ENCODE results near the gene CHRNB1. TPM values are rescaled to one million over a fixed set of nuclear protein-coding genes. Genes with fewer than 3 reads are reported as not detected.

Gene CHRNB1
- total RNA-seq, 2 donors from 2014 or later = 25.5 to 26.8 TPM

DNA sequence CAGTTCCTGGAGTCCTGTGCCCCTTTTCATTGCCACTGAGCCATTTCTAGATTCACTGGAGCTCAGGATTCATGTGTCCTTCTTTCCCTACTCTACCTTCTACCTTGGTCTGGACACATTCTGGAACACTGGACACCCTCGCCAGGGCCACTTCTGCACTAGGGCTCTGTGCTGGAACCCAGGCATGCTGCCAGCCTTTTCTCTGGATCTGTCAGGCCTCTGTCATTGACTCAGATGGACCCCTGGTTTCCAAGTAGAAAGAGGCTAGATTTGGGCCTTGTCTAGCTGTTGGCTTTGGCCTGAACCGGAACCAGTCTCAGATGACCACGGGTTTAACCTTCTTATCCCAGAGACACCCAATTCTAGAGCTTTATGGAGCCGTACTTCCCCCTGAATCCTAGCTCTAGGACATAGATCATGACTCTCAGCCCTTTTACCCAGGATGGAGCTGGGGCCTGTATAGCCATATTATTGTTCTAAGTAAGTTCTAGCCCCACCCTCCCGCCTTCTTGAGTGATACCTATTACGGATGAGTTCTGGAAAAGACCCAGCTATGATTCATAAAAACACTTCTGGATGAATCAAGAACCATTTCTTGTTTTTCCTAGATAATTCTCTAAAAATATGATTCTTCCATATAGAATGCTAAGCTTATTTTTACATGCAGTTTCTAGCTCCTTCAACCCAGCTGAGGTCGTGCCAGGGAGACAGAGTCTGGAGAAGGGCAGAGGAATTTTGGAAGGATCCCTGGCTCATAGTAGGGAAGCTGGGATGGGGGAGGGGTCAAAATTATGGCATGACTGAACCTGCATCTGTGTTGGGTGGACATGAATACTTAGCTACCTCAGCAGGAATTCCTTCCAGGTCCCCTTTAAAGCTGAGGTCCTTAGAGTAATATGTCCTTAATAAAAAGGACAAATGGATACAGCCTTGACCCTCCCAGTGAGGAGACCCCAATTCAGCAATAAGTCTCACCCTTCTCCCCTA, 1.1 kb upstream of the CHRNB1 start:
- H3K36me3 Mint-ChIP-seq (ENCODE audit: insufficient read depth in 2 of 2) = peaks cover 2 to 4% of the 10 kb centered on the region in 2 donors
- H3K4me3 Mint-ChIP-seq = no peak overlapping the region
- ATAC-seq (replicated peaks in 1 of 2) (no peak), DNase-seq (no peak)
- peaks cover 0 to 1% of the 10 kb centered on the region in 2 donors for H3K9me3 Mint-ChIP-seq
- H3K27me3 Mint-ChIP-seq (ENCODE audit: low read depth) = peaks cover 76% of the 10 kb centered on the region
- H3K27ac Mint-ChIP-seq = no peak overlapping the region
- peaks cover 39% of the 10 kb centered on the region for H3K4me1 Mint-ChIP-seq (ENCODE audit: low read depth)

DNA sequence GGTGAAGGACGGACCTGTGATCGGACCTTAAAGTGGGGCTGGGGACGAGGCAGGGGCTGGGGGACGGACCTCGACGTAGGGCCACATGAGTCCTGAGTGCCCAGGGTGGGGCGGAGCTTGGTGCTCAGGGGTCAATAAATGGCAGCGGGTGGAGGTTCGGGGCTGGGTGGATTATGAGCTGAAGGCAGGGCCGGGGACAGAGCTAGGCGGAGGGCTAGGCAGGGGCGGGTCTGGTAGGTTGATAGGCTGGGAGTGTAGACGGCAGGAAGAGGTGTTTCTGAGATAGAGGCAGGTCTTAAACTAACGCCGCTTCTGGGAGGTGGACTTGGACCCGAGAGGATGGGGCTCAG, 733 bp downstream of the CHRNB1 start:
- H3K36me3 Mint-ChIP-seq (ENCODE audit: insufficient read depth in 2 of 2) = peaks cover 0 to 3% of the 10 kb centered on the region in 2 donors
- ATAC-seq (replicated peaks in 1 of 2) = peak; percentile 71 to 84
- peak overlapping the region; percentile 82 to 83 for H3K4me3 Mint-ChIP-seq
- no peak overlapping the region for H3K27ac Mint-ChIP-seq
- DNase-seq = peak; percentile 39 to 50
- peaks cover 26% of the 10 kb centered on the region for H3K4me1 Mint-ChIP-seq (ENCODE audit: low read depth)
- H3K27me3 Mint-ChIP-seq (ENCODE audit: low read depth) = peaks cover 64% of the 10 kb centered on the region
- H3K9me3 Mint-ChIP-seq = peaks cover 0 to 1% of the 10 kb centered on the region in 2 donors

DNA sequence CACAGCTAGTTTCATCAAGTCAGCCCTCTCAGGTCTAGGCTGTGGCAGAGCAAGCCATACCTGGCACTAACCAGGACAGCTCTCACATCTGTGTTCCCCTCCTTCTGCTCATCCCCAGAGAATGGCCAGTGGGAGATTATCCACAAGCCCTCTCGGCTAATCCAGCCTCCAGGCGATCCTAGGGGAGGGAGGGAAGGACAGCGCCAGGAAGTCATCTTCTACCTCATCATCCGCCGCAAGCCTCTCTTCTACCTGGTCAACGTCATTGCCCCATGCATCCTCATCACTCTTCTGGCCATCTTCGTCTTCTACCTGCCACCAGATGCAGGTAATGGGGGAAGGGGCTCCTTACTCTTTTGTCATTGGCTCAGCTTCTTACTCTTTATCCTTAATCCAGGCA, 3.6 kb downstream of the CHRNB1 start:
- DNase-seq = no peak
- Mint-ChIP-seq H3K27ac (no peak overlapping the region), H3K36me3 (ENCODE audit: insufficient read depth in 2 of 2) (peaks cover 0 to 3% of the 10 kb centered on the region in 2 donors), H3K4me1 (ENCODE audit: low read depth) (peaks cover 24% of the 10 kb centered on the region), H3K4me3 (no peak overlapping the region), H3K9me3 (peaks cover 0 to 1% of the 10 kb centered on the region in 2 donors), H3K27me3 (ENCODE audit: low read depth) (peaks cover 39% of the 10 kb centered on the region)
- no peak for ATAC-seq (replicated peaks in 1 of 2)

DNA sequence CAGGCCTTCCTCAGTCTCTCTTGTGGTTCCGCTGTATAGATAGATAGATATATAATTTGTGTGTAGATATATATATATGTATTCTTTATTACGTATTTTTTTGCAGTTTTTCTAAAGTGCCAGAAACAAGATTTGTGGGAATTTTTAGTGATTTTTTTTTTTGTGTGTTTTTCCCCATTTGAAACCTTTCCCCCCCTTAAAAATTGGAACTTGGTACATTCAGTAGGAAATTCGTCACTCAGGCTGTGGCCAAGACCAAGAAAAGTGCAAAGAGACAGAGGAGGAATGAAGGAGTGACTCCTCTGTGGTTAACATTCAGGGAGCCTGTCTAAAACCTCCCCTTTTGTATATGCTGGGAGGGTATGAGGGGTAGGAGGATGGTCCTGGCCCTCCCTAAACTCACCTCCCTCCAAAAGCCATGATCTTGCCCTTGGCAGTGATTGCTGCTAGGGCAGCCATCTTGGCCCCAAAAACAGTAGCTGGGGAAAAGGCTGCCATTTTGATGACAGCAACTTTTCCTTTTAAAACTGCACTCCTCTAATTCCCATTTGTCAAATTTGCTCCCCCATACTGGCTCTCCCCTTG, 15.2 kb downstream of the CHRNB1 start:
- Mint-ChIP-seq H3K36me3 (ENCODE audit: insufficient read depth in 2 of 2) (peaks cover 4 to 7% of the 10 kb centered on the region in 2 donors), H3K9me3 (no peaks in the 10 kb centered on the region), H3K4me3 (no peak overlapping the region), H3K27me3 (ENCODE audit: low read depth) (no peaks in the 10 kb centered on the region), H3K4me1 (ENCODE audit: low read depth) (peaks cover 17% of the 10 kb centered on the region), H3K27ac (no peak overlapping the region)
- ATAC-seq (replicated peaks in 1 of 2) (no peak), DNase-seq (no peak)

DNA sequence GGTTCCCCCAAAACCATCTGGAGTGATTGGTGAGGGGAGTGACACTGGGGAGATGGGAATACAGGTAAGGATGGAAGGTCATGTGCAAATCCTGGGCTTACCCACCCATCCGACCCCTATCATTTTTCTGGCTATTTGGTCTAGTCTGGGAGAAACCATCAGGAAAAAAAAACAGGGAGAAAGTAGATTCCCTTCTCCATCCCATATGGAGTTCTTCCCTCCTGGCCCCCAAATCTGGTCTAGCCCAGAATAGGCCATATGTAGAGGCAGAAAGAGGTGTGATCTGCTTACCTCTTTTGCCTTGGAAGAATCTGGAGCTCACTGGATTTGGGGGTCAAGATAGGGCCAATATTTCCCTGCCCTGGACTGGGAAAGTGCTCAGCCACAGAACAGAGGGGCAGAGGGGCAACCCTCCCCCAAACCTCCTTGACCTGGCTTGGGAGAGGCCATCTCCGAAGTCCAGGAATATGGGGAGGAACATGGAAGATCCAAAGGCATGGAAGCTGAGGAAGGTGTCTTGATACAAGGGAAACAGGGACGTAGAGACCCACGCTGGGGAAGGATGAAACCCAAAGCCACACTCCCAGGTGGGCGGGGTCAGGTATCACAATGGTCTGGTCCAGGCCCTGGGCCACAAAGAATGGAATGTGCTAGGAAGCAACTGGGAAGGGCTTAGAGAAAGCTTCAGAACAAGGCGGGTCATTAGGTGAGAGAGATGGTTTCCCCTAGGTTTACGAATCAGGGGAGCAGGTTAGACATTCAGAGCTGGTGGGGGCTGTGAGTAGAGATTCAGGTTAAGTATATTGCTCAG, 16.2 kb downstream of the CHRNB1 start:
- DNase-seq (no peak), ATAC-seq (replicated peaks in 1 of 2) (no peak)
- Mint-ChIP-seq H3K36me3 (ENCODE audit: insufficient read depth in 2 of 2) (peaks cover 0 to 1% of the 10 kb centered on the region in 2 donors), H3K27me3 (ENCODE audit: low read depth) (no peaks in the 10 kb centered on the region), H3K4me3 (no peak overlapping the region), H3K27ac (peak overlapping the region; percentile 29), H3K9me3 (no peaks in the 10 kb centered on the region), H3K4me1 (ENCODE audit: low read depth) (peaks cover 13% of the 10 kb centered on the region)

DNA sequence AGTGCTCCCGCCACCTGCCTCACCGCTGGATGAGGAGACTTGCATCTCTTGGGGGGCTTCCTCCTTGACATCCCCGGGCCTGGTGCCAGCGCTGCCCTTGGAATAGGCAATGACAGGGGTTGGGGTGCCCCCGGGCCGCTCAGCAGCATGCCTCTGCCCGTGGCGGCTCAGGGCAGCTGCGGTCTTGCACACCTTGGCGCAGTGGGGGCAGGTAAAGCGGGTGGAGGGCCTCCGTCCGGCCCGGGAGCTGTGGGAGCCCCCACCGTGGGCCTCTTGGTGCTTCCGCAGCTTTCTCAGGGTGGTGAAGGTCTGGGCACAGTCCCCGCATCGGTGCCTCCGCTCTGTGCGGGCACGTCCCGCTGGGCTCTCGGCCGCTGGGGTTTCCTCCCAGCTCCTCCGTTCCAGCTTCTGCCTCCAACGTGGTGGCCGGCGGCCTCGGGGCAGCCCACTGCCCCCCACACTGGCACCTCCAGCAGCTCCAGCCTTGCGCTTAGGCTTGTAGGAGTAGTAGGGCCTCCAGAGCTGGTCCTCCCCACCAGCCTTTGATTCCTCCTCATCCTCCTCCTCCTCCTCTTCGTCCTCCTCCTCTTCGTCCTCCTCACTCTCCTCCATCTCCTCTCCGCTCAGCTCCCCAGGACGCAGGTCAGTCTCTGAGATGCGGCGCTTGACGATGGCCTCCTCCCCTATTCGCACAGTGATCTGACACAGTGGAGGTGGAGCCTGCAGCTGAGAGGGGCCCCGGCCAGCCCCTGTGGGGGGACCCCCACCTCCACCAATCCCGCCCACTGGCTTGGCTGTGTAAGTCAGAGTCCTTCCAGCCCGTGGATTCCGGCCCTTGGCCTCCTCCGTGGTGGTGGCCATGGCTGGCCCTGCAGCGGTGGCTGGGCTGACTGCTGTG, 17.9 kb downstream of the CHRNB1 start:
- H3K4me1 Mint-ChIP-seq (ENCODE audit: low read depth) = peaks cover 9% of the 10 kb centered on the region
- H3K4me3 Mint-ChIP-seq = no peak overlapping the region
- DNase-seq (no peak), ATAC-seq (replicated peaks in 1 of 2) (no peak)
- no peak overlapping the region for H3K27ac Mint-ChIP-seq
- no peaks in the 10 kb centered on the region for H3K9me3 Mint-ChIP-seq
- no peaks in the 10 kb centered on the region for H3K36me3 Mint-ChIP-seq (ENCODE audit: insufficient read depth in 2 of 2)
- H3K27me3 Mint-ChIP-seq (ENCODE audit: low read depth) = no peaks in the 10 kb centered on the region

DNA sequence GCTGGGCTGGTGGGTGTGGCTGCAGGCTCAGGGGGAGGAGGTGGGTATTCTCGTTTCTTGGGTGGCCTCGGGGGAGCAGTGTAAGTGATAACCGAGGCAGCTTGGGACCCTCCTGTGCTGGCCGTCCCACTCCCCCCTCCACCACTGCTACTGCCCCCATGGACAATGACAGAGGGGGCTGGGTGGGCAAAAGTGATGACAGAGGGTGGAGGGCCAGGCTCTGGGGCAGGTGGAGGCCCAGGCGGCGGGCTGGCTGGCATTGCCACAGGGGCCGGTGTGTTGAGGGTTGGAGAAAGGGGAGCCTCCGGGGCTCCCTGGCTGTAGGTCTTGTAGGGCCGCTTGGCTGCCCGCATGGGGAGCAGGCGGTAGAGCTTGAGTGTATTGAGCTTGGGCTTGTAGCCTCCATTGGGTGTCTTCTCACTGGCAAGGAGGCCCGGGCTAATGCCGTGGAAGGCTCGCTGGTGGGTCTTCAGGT, 18.5 kb downstream of the CHRNB1 start:
- peaks cover 0 to 1% of the 10 kb centered on the region in 2 donors for H3K36me3 Mint-ChIP-seq (ENCODE audit: insufficient read depth in 2 of 2)
- H3K4me3 Mint-ChIP-seq = no peak overlapping the region
- no peaks in the 10 kb centered on the region for H3K27me3 Mint-ChIP-seq (ENCODE audit: low read depth)
- no peaks in the 10 kb centered on the region for H3K9me3 Mint-ChIP-seq
- DNase-seq (no peak), ATAC-seq (replicated peaks in 1 of 2) (no peak)
- peaks cover 10% of the 10 kb centered on the region for H3K4me1 Mint-ChIP-seq (ENCODE audit: low read depth)
- no peak overlapping the region for H3K27ac Mint-ChIP-seq

DNA sequence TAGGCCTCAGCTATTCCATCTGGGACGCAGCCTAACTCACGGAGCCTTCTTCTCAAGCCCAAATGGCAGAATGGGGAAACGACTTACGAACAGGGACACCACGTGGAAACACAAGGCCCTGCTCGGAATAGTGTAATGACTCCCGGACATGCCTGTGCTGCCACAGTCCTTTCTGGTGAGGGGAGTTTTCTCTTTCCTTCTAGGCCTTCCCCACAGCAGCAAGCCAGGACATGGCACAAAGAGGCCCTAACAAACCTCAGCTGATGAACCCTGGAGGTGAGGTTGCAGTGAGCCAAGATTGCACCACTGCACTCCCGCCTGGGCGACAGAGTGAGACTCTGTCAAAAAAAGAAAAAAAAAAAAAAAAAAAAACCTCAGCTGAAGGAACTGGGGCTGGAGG, 19.2 kb downstream of the CHRNB1 start:
- H3K9me3 Mint-ChIP-seq = no peaks in the 10 kb centered on the region
- ATAC-seq (replicated peaks in 1 of 2) (no peak), DNase-seq (no peak)
- peaks cover 10% of the 10 kb centered on the region for H3K4me1 Mint-ChIP-seq (ENCODE audit: low read depth)
- H3K27ac Mint-ChIP-seq = no peak overlapping the region
- H3K27me3 Mint-ChIP-seq (ENCODE audit: low read depth) = no peaks in the 10 kb centered on the region
- no peak overlapping the region for H3K4me3 Mint-ChIP-seq
- H3K36me3 Mint-ChIP-seq (ENCODE audit: insufficient read depth in 2 of 2) = peaks cover 0 to 1% of the 10 kb centered on the region in 2 donors

DNA sequence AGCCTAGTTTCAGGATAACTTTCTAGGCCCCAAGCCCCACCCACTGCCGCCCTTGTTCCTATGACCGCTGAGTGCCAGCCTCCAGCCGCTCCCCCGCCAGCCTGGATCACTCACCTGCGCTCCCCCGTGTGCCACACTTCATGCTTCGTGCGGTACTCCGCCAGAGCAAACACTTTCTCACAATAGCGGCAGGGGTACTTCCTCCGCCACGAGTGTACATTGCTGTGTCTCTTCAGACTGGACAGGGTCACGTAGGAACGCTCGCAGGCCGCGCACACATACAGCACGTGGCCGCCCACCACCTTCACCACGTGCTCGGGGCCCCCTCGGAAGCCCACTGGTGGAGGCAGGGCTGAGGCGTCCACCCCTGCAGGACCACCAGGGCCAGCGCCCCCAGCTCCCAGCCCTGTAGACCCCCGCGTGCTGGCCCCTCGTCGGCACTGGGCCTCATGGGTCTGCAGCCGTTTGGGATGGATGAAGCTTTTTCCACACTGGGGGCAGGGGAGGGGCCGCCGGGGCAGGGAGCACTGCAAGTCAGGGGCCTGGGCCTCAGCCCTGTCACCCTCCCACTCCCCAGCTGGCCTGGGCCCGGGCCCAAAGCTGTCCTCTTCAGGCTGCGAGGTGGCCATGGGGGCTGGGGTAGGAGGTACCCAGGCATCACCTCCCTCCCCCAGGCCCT, 20.9 kb downstream of the CHRNB1 start:
- DNase-seq (no peak), ATAC-seq (replicated peaks in 1 of 2) (no peak)
- Mint-ChIP-seq H3K9me3 (no peaks in the 10 kb centered on the region), H3K27ac (no peak overlapping the region), H3K27me3 (ENCODE audit: low read depth) (no peaks in the 10 kb centered on the region), H3K36me3 (ENCODE audit: insufficient read depth in 2 of 2) (peaks cover 0 to 1% of the 10 kb centered on the region in 2 donors), H3K4me1 (ENCODE audit: low read depth) (peaks cover 10% of the 10 kb centered on the region), H3K4me3 (no peak overlapping the region)

DNA sequence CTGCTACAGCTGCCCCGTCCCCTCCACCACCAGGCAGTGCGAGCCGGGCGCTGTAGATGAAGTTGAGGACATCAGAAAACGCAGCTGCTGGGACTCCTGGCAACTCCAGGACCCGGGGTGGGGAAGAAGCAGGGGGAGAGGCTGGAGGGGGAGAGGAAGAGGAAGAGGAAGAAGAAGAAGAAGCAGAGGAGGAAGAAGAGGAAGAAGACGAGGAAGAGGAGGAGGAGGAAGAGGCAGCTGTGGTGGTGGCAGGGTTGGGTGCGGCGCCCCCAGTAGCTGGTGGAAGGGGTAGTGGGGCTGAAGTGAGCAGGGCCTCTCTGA, 21.4 kb downstream of the CHRNB1 start:
- H3K4me3 Mint-ChIP-seq = no peak overlapping the region
- H3K27ac Mint-ChIP-seq = peak overlapping the region; percentile 78
- ATAC-seq (replicated peaks in 1 of 2) = no peak
- H3K27me3 Mint-ChIP-seq (ENCODE audit: low read depth) = no peaks in the 10 kb centered on the region
- H3K4me1 Mint-ChIP-seq (ENCODE audit: low read depth) = peaks cover 11% of the 10 kb centered on the region
- no peaks in the 10 kb centered on the region for H3K9me3 Mint-ChIP-seq
- peaks cover 0 to 1% of the 10 kb centered on the region in 2 donors for H3K36me3 Mint-ChIP-seq (ENCODE audit: insufficient read depth in 2 of 2)
- DNase-seq = no peak

DNA sequence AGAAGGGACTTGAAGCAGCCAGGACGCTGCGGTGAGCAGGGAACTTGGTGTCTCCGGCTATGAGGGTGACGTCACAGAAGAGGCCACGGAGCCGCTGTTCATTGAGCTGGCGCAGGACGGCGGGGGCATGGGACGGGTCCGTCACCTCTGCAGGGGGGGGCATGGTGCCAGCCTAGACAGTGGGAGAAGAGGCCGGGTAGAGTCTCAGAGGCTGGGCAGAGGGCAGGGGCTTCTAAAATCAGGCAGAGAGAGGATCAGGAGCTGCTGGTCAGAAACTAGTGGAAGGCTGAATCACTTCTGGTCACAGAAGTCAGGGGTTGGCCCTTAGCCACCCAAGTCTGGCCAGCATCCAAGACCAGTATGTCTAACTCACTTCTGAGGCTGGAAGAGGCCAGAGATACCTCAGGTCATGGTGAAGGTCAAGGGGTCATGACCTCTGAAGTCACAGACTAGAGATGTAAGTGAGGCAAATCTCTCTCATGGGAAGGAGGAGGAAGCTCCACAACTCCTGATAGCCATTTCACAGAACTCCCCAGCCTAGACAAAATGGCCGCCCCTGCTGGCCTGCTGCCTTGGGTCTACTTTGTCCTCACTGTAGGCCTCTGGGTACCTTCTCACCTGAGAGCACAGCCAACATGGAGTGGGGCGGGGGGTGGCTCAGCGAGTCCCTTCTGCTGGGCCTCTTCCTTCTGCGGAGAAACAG, 21.9 kb downstream of the CHRNB1 start:
- H3K27me3 Mint-ChIP-seq (ENCODE audit: low read depth) = no peaks in the 10 kb centered on the region
- H3K9me3 Mint-ChIP-seq = no peaks in the 10 kb centered on the region
- peaks cover 0 to 1% of the 10 kb centered on the region in 2 donors for H3K36me3 Mint-ChIP-seq (ENCODE audit: insufficient read depth in 2 of 2)
- no peak overlapping the region for H3K4me3 Mint-ChIP-seq
- peaks cover 16% of the 10 kb centered on the region for H3K4me1 Mint-ChIP-seq (ENCODE audit: low read depth)
- ATAC-seq (replicated peaks in 1 of 2) (peak in 1 of 2 donors; percentile 11), DNase-seq (no peak)
- peak overlapping the region; percentile 78 for H3K27ac Mint-ChIP-seq
